CD4-positive, alpha-beta T cell treated with Interleukin-1 beta for 1 hour (primary cell): ENCODE measurements around the gene TMEM243.

ENCODE experiments used
- DNase-seq, 2 donors: peaks; one replicate each; pipeline ENCODE4 v3.0.0-alpha.2; 2020 to 2022

Gene TMEM243

GRCh38 chr7:87154569-87154968 is 65.0 kb downstream of the TMEM243 start:
- DNase-seq = no peak

GRCh38 chr7:87154166-87154565 is 65.4 kb downstream of the TMEM243 start:
- DNase-seq = no peak

GRCh38 chr7:87152897-87153641 is 66.5 kb downstream of the TMEM243 start:
- peak in 1 of 2 donors; percentile 37 for DNase-seq

GRCh38 chr7:87152112-87152896 is 67.2 kb downstream of the TMEM243 start, which contains the start of gene DMTF1:
Gene DMTF1 (plus strand): TSS chr7:87152453. CDS start chr7:87164942, 12,489 bp downstream.
- DNase-seq = peak; percentile 86 to 88

GRCh38 chr7:87151729-87152111 is 67.8 kb downstream of the TMEM243 start:
- no peak for DNase-seq

- DNase-seq = no peak
These were observed 68.4 kb downstream of the TMEM243 start for GRCh38 chr7:87151002-87151728.

GRCh38 chr7:87148332-87148955 is 71.1 kb downstream of the TMEM243 start:
- DNase-seq = peak in 1 of 2 donors; percentile 37

GRCh38 chr7:87147500-87147899 is 72.0 kb downstream of the TMEM243 start:
- no peak for DNase-seq

GRCh38 chr7:87146740-87147386 is 72.7 kb downstream of the TMEM243 start:
- DNase-seq = no peak
